HCT116 (cell line): Measurements from ENCODE around the gene TMCC3. TPM values are rescaled to one million over a fixed set of nuclear protein-coding genes. Genes with fewer than 3 reads are reported as not detected.

Experiments
- ATAC-seq: fragments of 200-7000 bp; cut with Tn5 transposase; 2 replicates; pipeline ENCODE4 v1.9.1; 2020; ENCODE audit warnings: mild to moderate bottlenecking, moderate library complexity
- BruUV-seq: library from RNA; stranded (reverse); fragments of 400-500 nt; replicated peaks from 2 replicates; lab custom pipeline; 2021; lab: Mats Ljungman, UMichigan
- CTCF ChIA-PET: fragments of 300-600 bp; sonication (Branson Sonifier 250); formaldehyde crosslinking; loops from one replicate; lab custom pipeline; 2021; ENCODE audit warnings: antibody characterized with exemption; lab: Charles Lee
- POLR2A ChIA-PET: fragments of 300-600, 350-600 bp; sonication (Branson Sonifier 250); formaldehyde crosslinking; loops from one replicate; lab custom pipeline; 2021; ENCODE audit warnings: antibody characterized with exemption; lab: Charles Lee
- RAD21 ChIA-PET, 2 experiments: fragments of 300-600 bp; sonication (Branson Sonifier 250); formaldehyde crosslinking; loops; one replicate each; lab custom pipeline; 2023; ENCODE audit warnings: low total read pairs in 2 of 2; ENCODE audit not compliant: uncharacterized antibody in 2 of 2, unreplicated experiment in 2 of 2, low non-redundant PET in 1 of 2; lab: Charles Lee
- DNase-seq: peaks from one replicate; pipeline ENCODE4 v3.0.0-alpha.2; 2010; ENCODE audit warnings: low read depth, low spot score
- H2AFZ ChIP-seq: fragments of 200-600 bp; shearing (Covaris generic), sonication (generic); 2 replicates; pipeline ENCODE4 v1.6.1; 2017; ENCODE audit warnings: low read depth, mixed run types, mixed read lengths, antibody characterized with exemption, low read length; ENCODE audit not compliant: poor library complexity, severe bottlenecking
- H3K27ac ChIP-seq: 2 replicates; pipeline ENCODE4 v1.5.1; 2012; ENCODE audit warnings: low read depth, low read length
- H3K27me3 ChIP-seq: fragments of 200-600 bp; sonication (generic); 2 replicates; pipeline ENCODE4 v1.6.1; 2016; ENCODE audit warnings: mixed run types, low read length, mixed read lengths; ENCODE audit not compliant: insufficient read depth
- H3K36me3 ChIP-seq, 2 experiments: fragments of 200-500 bp in 1 of 2; fragments of 200-600 bp in 1 of 2; sonication (Bioruptor generic) in 1 of 2; sonication (generic) in 1 of 2; 2 replicates each; pipeline versions ENCODE4 v1.5.1 to v1.6.1; 2014 to 2016; ENCODE audit warnings: low read length in 2 of 2, inconsistent platforms in 1 of 2, mixed read lengths in 1 of 2, mixed run types in 1 of 2; ENCODE audit not compliant: insufficient read depth in 2 of 2, control insufficient read depth in 1 of 2
- H3K4me1 ChIP-seq, 2 experiments: fragments of 200-600 bp in 1 of 2; sonication (generic) in 1 of 2; 2 replicates each; pipeline versions ENCODE4 v1.5.1 to v1.6.1; 2012 to 2017; ENCODE audit warnings: low read length in 2 of 2, inconsistent platforms in 1 of 2, mild to moderate bottlenecking in 1 of 2, mixed read lengths in 1 of 2, mixed run types in 1 of 2, moderate library complexity in 1 of 2; ENCODE audit not compliant: insufficient read depth in 2 of 2, control insufficient read depth in 1 of 2
- H3K4me2 ChIP-seq: fragments of 200-600 bp; sonication (generic); 2 replicates; pipeline ENCODE4 v1.6.1; 2017; ENCODE audit warnings: mixed run types, low read length, mixed read lengths
- H3K4me3 ChIP-seq, 2 experiments: fragments of 200-600 bp in 1 of 2; sonication (generic) in 1 of 2; replicated peaks in 1 of 2; 2 replicates each; pipeline ENCODE4 v1.5.1; 2011 to 2016; ENCODE audit warnings: low read length in 2 of 2, control low read depth in 1 of 2, low read depth in 1 of 2, mild to moderate bottlenecking in 1 of 2, mixed read lengths in 1 of 2, mixed run types in 1 of 2
- H3K79me2 ChIP-seq: fragments of 200-600 bp; sonication (generic); 2 replicates; pipeline ENCODE4 v1.6.1; 2017; ENCODE audit warnings: mild to moderate bottlenecking, mixed run types, low read length, moderate library complexity, mixed read lengths; ENCODE audit not compliant: insufficient read depth
- H3K9ac ChIP-seq: fragments of 200-600 bp; sonication (generic); 2 replicates; pipeline ENCODE4 v1.6.1; 2016; ENCODE audit warnings: low read length, mixed read lengths
- H3K9me2 ChIP-seq: fragments of 200-600 bp; sonication (generic), shearing (Covaris generic); 2 replicates; pipeline ENCODE4 v1.6.1; 2017; ENCODE audit warnings: mixed run types, mild to moderate bottlenecking, moderate library complexity; ENCODE audit not compliant: insufficient read depth
- H3K9me3 ChIP-seq, 2 experiments: fragments of 200-500 bp in 1 of 2; fragments of 200-600 bp in 1 of 2; sonication (Bioruptor generic) in 1 of 2; sonication (generic) in 1 of 2; 2 replicates each; pipeline ENCODE4 v1.6.1; 2014 to 2017; ENCODE audit warnings: low read length in 2 of 2, mixed read lengths in 2 of 2, inconsistent platforms in 1 of 2, low read depth in 1 of 2, mild to moderate bottlenecking in 1 of 2, mixed run types in 1 of 2, moderate library complexity in 1 of 2; ENCODE audit not compliant: control insufficient read depth in 1 of 2, insufficient read depth in 1 of 2
- H4K20me1 ChIP-seq: fragments of 200-600 bp; sonication (generic), shearing (Covaris generic); 2 replicates; pipeline ENCODE4 v1.6.1; 2017; ENCODE audit warnings: mixed run types, mild to moderate bottlenecking, moderate library complexity; ENCODE audit not compliant: insufficient read depth
- CEBPB ChIP-seq: IDR thresholded peaks from 2 replicates; pipeline ENCODE4 v1.6.1; 2012; ENCODE audit warnings: low read depth
- CTCF ChIP-seq, 3 experiments: fragments of 200-600 bp in 1 of 3; sonication (generic) in 1 of 3; IDR thresholded peaks in 2 of 3; conservative IDR thresholded peaks in 1 of 3; 2 replicates each; pipeline ENCODE4 v1.5.1; 2012 to 2017; ENCODE audit warnings: low read depth in 2 of 3, low read length in 2 of 3, antibody characterized with exemption in 1 of 3, borderline replicate concordance in 1 of 3, control low read depth in 1 of 3, mild to moderate bottlenecking in 1 of 3, mixed read lengths in 1 of 3, mixed run types in 1 of 3, moderate library complexity in 1 of 3; ENCODE audit not compliant: insufficient read depth in 1 of 3
- JUND ChIP-seq: IDR thresholded peaks from 2 replicates; pipeline ENCODE4 v1.6.1; 2012
- MAX ChIP-seq: IDR thresholded peaks from 2 replicates; pipeline ENCODE4 v1.6.1; 2012
- POLR2A ChIP-seq: IDR thresholded peaks from 2 replicates; pipeline ENCODE4 v1.7.0; 2011; ENCODE audit warnings: borderline replicate concordance; ENCODE audit not compliant: insufficient read depth, insufficient read length; ENCODE audit errors: extremely low read depth
- RAD21 ChIP-seq: IDR thresholded peaks from 2 replicates; pipeline ENCODE4 v1.6.1; 2012; ENCODE audit warnings: low read depth, mild to moderate bottlenecking
- SP1 ChIP-seq: IDR thresholded peaks from 2 replicates; pipeline ENCODE4 v1.6.1; 2012; ENCODE audit warnings: low read depth
- SRF ChIP-seq: IDR thresholded peaks from 2 replicates; pipeline ENCODE4 v1.6.1; 2012; ENCODE audit warnings: low read depth
- TCF7L2 ChIP-seq: IDR thresholded peaks from 2 replicates; pipeline ENCODE4 v1.7.0; 2011; ENCODE audit warnings: borderline replicate concordance, inconsistent platforms; ENCODE audit not compliant: insufficient read depth, insufficient read length; ENCODE audit errors: extremely low read depth
- ZBTB33 ChIP-seq: IDR thresholded peaks from 2 replicates; pipeline ENCODE4 v1.6.1; 2011; ENCODE audit warnings: mild to moderate bottlenecking, low read length, moderate library complexity; ENCODE audit not compliant: insufficient replicate concordance; ENCODE audit errors: extremely low read depth
- ZFX ChIP-seq: fragments of 450-650 bp; IDR thresholded peaks from 2 replicates; pipeline ENCODE4 v1.6.1; 2017
- intact Hi-C: fragments of 100-400 bp; cut with micrococcal nuclease; formaldehyde crosslinking; loops from 2 replicates; pipeline ENCODE4 v1.10.0; 2022
- total RNA-seq: library from RNA; stranded (reverse); gene quantifications from one replicate; pipeline ENCODE4 v1.2.1, GENCODE V29; 2021; ENCODE audit not compliant: unreplicated experiment

Gene TMCC3
- total RNA-seq, 1 experiment from 2014 or later = 4.5 TPM

- no peak for ATAC-seq
- BruUV-seq = no TSS peak
- RAD21 ChIA-PET = no interaction called here
- no peaks in the 10 kb centered on the region for H3K9me3 ChIP-seq
- no peaks in the 10 kb centered on the region for H3K36me3 ChIP-seq
- CTCF ChIA-PET = no interaction called here
- no peak for DNase-seq
- no peak overlapping the region for H3K27ac ChIP-seq
- POLR2A ChIA-PET = no interaction called here
- H3K4me3 ChIP-seq = no peak overlapping the region
- intact Hi-C loops = no loop called here
- no peaks in the 10 kb centered on the region for H3K27me3 ChIP-seq
- no peak overlapping the region for H3K9ac ChIP-seq
- H4K20me1 ChIP-seq = no peaks in the 10 kb centered on the region
- H3K9me2 ChIP-seq = no peaks in the 10 kb centered on the region
- H3K4me1 ChIP-seq = peaks cover 3 to 26% of the 10 kb centered on the region in 2 experiments; a peak in 2 of 4 replicates
- no peak overlapping the region for H3K4me2 ChIP-seq
- no peak for TF ChIP-seq RAD21
- no peak for TF ChIP-seq MAX
- TF ChIP-seq ZFX = no peak
- TF ChIP-seq CEBPB = no peak
- TF ChIP-seq CTCF (IDR thresholded peaks at IDR 0.05 in 2 of 3, conservative IDR thresholded peaks at IDR 0.05 in 1 of 3; ENCODE audit: borderline replicate concordance in 1 of 3, insufficient read depth in 1 of 3, low read depth in 2 of 3, low read length in 2 of 3) = no peak
- no peak for TF ChIP-seq TCF7L2
- no peak for TF ChIP-seq POLR2A
- no peak for TF ChIP-seq SRF
- no peak for TF ChIP-seq ZBTB33
- no peak for TF ChIP-seq SP1
- no peak for TF ChIP-seq JUND
- no peak overlapping the region for H2AFZ ChIP-seq
- no peaks in the 10 kb centered on the region for H3K79me2 ChIP-seq
These were observed 59.9 kb downstream of the TMCC3 start for GRCh38 chr12:94590428-94590827.
